Caco-2 (cell line): ENCODE data around the gene COMMD2. TPM values are rescaled to one million over a fixed set of nuclear protein-coding genes. Genes with fewer than 3 reads are reported as not detected.

Source experiments
- BruUV-seq: library from RNA; stranded (reverse); fragments of 400-500 nt; replicated peaks from 2 replicates; lab custom pipeline; 2021; lab: Mats Ljungman, UMichigan
- CTCF ChIA-PET: fragments of 300-600 bp; sonication (Branson Sonifier 250); formaldehyde crosslinking; loops from one replicate; lab custom pipeline; 2022; ENCODE audit warnings: antibody characterized with exemption; lab: Charles Lee
- POLR2A ChIA-PET: fragments of 300-600 bp; sonication (Branson Sonifier 250); formaldehyde crosslinking; loops from one replicate; lab custom pipeline; 2022; ENCODE audit warnings: antibody characterized with exemption; lab: Charles Lee
- DNase-seq, 2 experiments: peaks; one replicate each; pipeline versions ENCODE4 v3.0.0 to v3.0.0-alpha.2; 2020 to 2022
- H3K27me3 ChIP-seq: replicated peaks from 2 replicates; pipeline ENCODE4 v1.6.0; 2011; ENCODE audit warnings: low read length; ENCODE audit not compliant: control insufficient read depth, insufficient read depth
- H3K36me3 ChIP-seq: 2 replicates; pipeline ENCODE4 v1.5.1; 2011; ENCODE audit warnings: low read length; ENCODE audit not compliant: control insufficient read depth, insufficient read depth
- H3K4me1 ChIP-seq: fragments of 250-450 bp; sonication (Bioruptor Pico); 2 replicates; pipeline ENCODE4 v1.5.1; 2020; ENCODE audit warnings: mild to moderate bottlenecking
- H3K4me3 ChIP-seq: 2 replicates; pipeline ENCODE4 v1.5.1; 2011; ENCODE audit warnings: low read depth, mild to moderate bottlenecking, control low read depth, low read length
- H3K9me3 ChIP-seq: fragments of 250-450 bp; sonication (Bioruptor Pico); 2 replicates; pipeline ENCODE4 v1.5.1; 2020; ENCODE audit warnings: mild to moderate bottlenecking, moderate library complexity
- H3K27ac Mint-ChIP-seq: one replicate; pipeline ENCODE4 v1.8.0; 2022; ENCODE audit warnings: mixed read lengths; ENCODE audit not compliant: unreplicated experiment
- H3K27me3 Mint-ChIP-seq: one replicate; pipeline ENCODE4 v1.8.0; 2022; ENCODE audit warnings: mixed read lengths; ENCODE audit not compliant: insufficient read depth, unreplicated experiment
- H3K36me3 Mint-ChIP-seq: one replicate; pipeline ENCODE4 v1.8.0; 2022; ENCODE audit warnings: mild to moderate bottlenecking, mixed read lengths; ENCODE audit not compliant: insufficient read depth, unreplicated experiment
- H3K4me1 Mint-ChIP-seq: one replicate; pipeline ENCODE4 v1.8.0; 2022; ENCODE audit warnings: low read depth, mixed read lengths; ENCODE audit not compliant: unreplicated experiment
- H3K4me3 Mint-ChIP-seq: one replicate; pipeline ENCODE4 v1.8.0; 2022; ENCODE audit warnings: mild to moderate bottlenecking, moderate library complexity, mixed read lengths; ENCODE audit not compliant: unreplicated experiment
- H3K9me3 Mint-ChIP-seq: one replicate; pipeline ENCODE4 v1.8.0; 2022; ENCODE audit warnings: mixed read lengths; ENCODE audit not compliant: unreplicated experiment
- CTCF ChIP-seq, 2 experiments: fragments of 200-600 bp in 1 of 2; IDR thresholded peaks; 1 replicate in 1 of 2; 2 replicates in 1 of 2; pipeline versions ENCODE4 v1.5.1 to v1.8.0; 2011 to 2022; ENCODE audit warnings: antibody characterized with exemption in 1 of 2, control low read depth in 1 of 2, inconsistent platforms in 1 of 2, low read depth in 1 of 2, low read length in 1 of 2, mild to moderate bottlenecking in 1 of 2, moderate library complexity in 1 of 2; ENCODE audit not compliant: insufficient read depth in 1 of 2, severe bottlenecking in 1 of 2, unreplicated experiment in 1 of 2
- intact Hi-C: fragments of 100-400 bp; cut with micrococcal nuclease; formaldehyde crosslinking; loops from one replicate; pipeline ENCODE4 v1.10.0; 2022; ENCODE audit not compliant: unreplicated experiment
- total RNA-seq: library from RNA; stranded (reverse); gene quantifications from 2 replicates; pipeline ENCODE4 v1.2.3, GENCODE V29; 2022

The COMMD2 gene
- total RNA-seq, 1 experiment from 2014 or later = 42.6 TPM

- intact Hi-C loops = no loop called here
- no TSS peak for BruUV-seq
- ChIA-PET POLR2A (no interaction called here), CTCF (interaction anchor here (1.2 kb wide), 1 partner anchor 52 kb away, joined by 4 read pairs; no protein-coding TSS in a partner anchor)
- peak in 1 of 2 experiments; percentile 30 for DNase-seq
- H3K36me3 Mint-ChIP-seq = no peaks in the 10 kb centered on the region
- Histone ChIP-seq H3K36me3 (no peaks in the 10 kb centered on the region), H3K27me3 (no peaks in the 10 kb centered on the region), H3K9me3 (no peaks in the 10 kb centered on the region), H3K4me1 (no peaks in the 10 kb centered on the region), H3K4me3 (no peak overlapping the region)
- no peaks in the 10 kb centered on the region for H3K4me1 Mint-ChIP-seq
- TF ChIP-seq CTCF (IDR thresholded peaks at IDR 0.05; ENCODE audit: insufficient read depth in 1 of 2, low read depth in 1 of 2, low read length in 1 of 2, severe bottlenecking in 1 of 2, unreplicated experiment in 1 of 2) = no peak
- no peaks in the 10 kb centered on the region for H3K9me3 Mint-ChIP-seq
- H3K27me3 Mint-ChIP-seq = no peaks in the 10 kb centered on the region
- peak overlapping the region; percentile 28 for H3K27ac Mint-ChIP-seq
- H3K4me3 Mint-ChIP-seq = no peak overlapping the region
Observed at GRCh38 chr3:149713730-149714654, 38.3 kb downstream of the COMMD2 start.

GRCh38 chr3:149706905-149707304, 45.4 kb downstream of the COMMD2 start:
- Mint-ChIP-seq H3K4me3 (no peak overlapping the region), H3K27ac (no peak overlapping the region), H3K36me3 (no peaks in the 10 kb centered on the region), H3K4me1 (no peaks in the 10 kb centered on the region), H3K27me3 (no peaks in the 10 kb centered on the region), H3K9me3 (no peaks in the 10 kb centered on the region)
- no peaks in the 10 kb centered on the region for H3K27me3 ChIP-seq
- H3K4me1 ChIP-seq = no peaks in the 10 kb centered on the region
- DNase-seq = no peak
- no TSS peak for BruUV-seq
- no peaks in the 10 kb centered on the region for H3K9me3 ChIP-seq
- CTCF ChIA-PET = no interaction called here
- intact Hi-C loops = no loop called here
- TF ChIP-seq CTCF (IDR thresholded peaks at IDR 0.05; ENCODE audit: insufficient read depth in 1 of 2, low read depth in 1 of 2, low read length in 1 of 2, severe bottlenecking in 1 of 2, unreplicated experiment in 1 of 2) = no peak
- H3K36me3 ChIP-seq = no peaks in the 10 kb centered on the region
- no peak overlapping the region for H3K4me3 ChIP-seq
- POLR2A ChIA-PET = no interaction called here

GRCh38 chr3:149705416-149705815, 46.9 kb downstream of the COMMD2 start:
- CTCF ChIA-PET = interaction anchor here (0.5 kb wide), 1 partner anchor 80 kb away, joined by 3 read pairs; no protein-coding TSS in a partner anchor
- no peak for TF ChIP-seq CTCF (IDR thresholded peaks at IDR 0.05; ENCODE audit: insufficient read depth in 1 of 2, low read depth in 1 of 2, low read length in 1 of 2, severe bottlenecking in 1 of 2, unreplicated experiment in 1 of 2)
- no peaks in the 10 kb centered on the region for H3K27me3 Mint-ChIP-seq
- H3K27me3 ChIP-seq = no peaks in the 10 kb centered on the region
- no peak for DNase-seq
- H3K4me1 ChIP-seq = no peaks in the 10 kb centered on the region
- H3K36me3 Mint-ChIP-seq = no peaks in the 10 kb centered on the region
- H3K4me3 ChIP-seq = no peak overlapping the region
- BruUV-seq = no TSS peak
- H3K9me3 ChIP-seq = no peaks in the 10 kb centered on the region
- no peaks in the 10 kb centered on the region for H3K36me3 ChIP-seq
- H3K27ac Mint-ChIP-seq = no peak overlapping the region
- H3K9me3 Mint-ChIP-seq = no peaks in the 10 kb centered on the region
- intact Hi-C loops = no loop called here
- H3K4me1 Mint-ChIP-seq = no peaks in the 10 kb centered on the region
- no peak overlapping the region for H3K4me3 Mint-ChIP-seq
- POLR2A ChIA-PET = interaction anchor here (0.6 kb wide), 1 partner anchor 12 kb away, joined by 3 read pairs; no protein-coding TSS in a partner anchor
